HG03039 (cell line): Measurements from ENCODE around the gene SDK2.

ENCODE experiments used
- ATAC-seq: cut with Tn5 transposase; IDR thresholded peaks from one replicate; pipeline ENCODE4 v1.9.1; 2021; ENCODE audit warnings: mild to moderate bottlenecking, moderate library complexity; ENCODE audit not compliant: unreplicated experiment

SDK2 gene

GRCh38 chr17:73588301-73588846 lies 55.9 kb downstream of the SDK2 start:
- no peak for ATAC-seq

DNA sequence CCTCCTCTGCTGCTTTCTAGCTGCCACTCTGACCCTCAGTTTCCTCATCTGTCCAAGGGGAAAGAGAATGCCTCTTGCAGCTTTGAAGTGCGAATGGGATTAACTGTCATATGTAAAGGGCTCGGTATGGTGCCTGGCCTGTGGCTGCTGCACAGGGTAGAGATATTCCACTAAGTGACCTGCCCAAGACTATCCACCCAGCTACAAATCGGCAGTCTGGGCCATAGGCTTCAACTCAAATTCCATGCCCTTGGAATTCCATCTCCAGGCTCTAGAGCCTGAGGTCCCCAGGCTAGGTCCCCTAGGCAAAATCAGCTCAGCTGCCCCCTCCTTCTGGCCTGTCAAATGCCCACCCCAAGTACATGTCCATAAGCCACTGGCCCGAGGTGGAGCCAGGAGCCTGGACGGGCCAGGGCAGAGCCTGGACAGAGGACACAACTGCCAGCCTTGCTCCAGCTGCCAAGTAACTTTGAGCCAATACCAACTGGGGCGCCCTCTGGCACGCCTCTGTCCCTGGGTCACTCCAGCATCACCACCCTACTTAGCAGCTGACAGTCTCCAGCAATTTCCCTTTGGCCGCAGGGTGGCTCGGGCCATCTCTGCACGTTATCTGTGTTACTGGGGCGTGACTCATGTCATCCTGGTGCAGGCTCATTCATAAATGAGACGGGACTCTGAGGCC lies 57.2 kb downstream of the SDK2 start:
- ATAC-seq: no peak

- ATAC-seq: no peak
These were observed 57.9 kb downstream of the SDK2 start for GRCh38 chr17:73586275-73586832.

GRCh38 chr17:73585583-73585982 lies 58.7 kb downstream of the SDK2 start:
- no peak for ATAC-seq

DNA sequence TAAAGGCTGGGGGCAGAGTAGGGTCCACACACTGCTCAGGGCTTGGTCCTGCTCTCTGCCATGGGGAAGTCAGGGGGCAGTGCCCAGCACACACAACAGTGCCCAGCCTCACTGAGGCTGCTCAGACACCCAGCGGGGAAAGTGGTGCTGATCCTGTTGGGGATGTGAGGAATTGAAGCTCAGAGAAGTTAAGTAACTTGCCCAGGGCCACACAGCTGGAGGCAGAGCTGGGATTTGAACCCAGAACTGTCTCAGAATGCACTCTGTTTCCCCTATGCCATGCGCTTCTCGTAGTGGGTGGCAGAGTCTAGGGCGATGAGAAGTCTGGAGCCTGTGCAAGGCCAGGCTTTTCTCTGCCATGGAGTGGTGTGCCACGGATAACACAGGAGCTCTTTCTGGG lies 59.3 kb downstream of the SDK2 start:
- no peak for ATAC-seq

- no peak for ATAC-seq
These were observed 60.2 kb downstream of the SDK2 start for GRCh38 chr17:73584049-73584448.

DNA sequence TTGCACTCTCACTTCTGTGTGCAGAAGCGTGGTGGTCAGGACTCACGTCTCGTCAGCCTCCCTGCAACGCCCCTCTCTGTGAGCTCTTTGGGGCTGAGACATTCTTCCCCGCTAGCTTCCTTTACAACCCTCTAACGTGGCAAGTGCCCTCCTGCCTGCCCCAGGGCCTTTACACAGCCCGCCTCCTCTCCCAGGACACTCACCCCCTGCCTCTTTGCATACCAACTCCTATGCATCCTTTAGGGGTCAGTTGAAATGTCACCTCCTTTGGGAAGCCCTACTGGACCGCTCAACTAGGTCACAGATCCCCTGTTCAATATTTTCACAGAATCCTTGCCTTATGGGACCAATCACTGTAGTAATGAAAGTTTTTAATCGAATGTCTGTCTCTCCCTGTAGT lies 61.4 kb downstream of the SDK2 start:
- ATAC-seq: no peak

GRCh38 chr17:73582359-73582758 lies 61.9 kb downstream of the SDK2 start:
- no peak for ATAC-seq

- no peak for ATAC-seq
These were observed 62.9 kb downstream of the SDK2 start for GRCh38 chr17:73581379-73581778.

DNA sequence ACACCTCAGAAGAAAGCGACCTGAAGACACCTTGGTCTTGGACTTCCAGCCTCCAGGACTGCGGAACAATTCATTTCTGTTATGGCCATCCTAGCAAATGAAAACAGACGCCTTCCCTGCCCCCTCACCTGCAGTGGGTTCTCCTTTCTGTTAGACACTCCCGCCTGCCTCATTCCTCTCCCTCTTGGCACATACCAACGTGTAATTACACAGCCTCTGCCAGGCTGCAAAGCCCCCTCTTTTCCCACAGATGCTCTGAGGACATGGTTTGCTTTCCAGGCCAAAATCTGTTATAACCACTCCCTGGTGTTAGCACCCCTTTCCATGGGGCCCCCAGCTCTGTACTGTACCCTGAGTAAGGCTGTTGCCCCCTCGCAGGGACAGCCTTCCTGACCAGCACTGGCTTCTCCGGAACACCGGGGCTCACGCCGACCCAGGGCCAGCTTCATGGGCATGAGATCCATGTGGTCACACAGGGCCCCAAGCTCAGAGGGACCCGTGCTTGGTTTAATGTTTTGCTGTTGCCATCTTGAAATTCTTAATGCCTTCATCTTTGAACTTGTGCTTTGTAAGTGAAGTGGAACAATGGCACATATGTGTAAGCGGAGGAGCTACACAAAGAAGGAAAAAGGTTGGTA lies 64.1 kb downstream of the SDK2 start:
- ATAC-seq: no peak

- no peak for ATAC-seq
These were observed 67.6 kb downstream of the SDK2 start for GRCh38 chr17:73576556-73577098.

DNA sequence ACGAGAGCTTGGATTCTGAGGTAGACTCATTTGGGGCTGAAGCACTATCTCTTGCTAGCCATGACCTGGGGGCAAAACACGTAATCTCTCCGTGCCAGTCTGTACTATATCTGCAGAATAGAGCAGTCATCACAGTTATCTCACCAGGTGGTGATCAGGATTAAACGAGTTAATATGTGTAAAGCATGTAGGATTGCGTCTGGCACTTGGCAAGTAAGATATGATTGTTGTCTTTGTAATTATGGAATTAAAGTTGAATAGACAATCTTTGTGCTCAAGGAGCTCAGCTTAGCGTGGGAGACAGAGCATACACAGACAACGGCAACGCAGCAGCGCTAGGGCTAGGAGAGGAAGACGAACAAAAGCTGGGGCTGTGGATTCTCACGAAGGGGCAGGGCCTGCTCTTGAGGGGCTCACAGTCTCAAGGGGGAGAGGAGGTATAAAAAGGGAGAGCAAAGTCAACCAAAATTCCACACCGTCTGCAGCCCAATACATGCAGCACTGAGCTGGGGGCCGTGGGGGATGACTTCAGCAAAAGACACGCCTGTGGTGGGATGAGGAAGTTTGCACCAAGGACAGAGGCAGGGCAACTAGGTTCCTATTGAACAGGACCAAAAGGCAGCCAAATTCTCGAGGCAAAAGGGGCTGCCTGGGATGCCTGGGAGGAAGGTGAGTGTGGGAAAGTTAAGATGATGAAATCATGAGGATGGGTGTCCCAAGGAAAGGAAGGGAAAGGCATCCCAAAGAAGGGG lies 68.6 kb downstream of the SDK2 start:
- no peak for ATAC-seq

DNA sequence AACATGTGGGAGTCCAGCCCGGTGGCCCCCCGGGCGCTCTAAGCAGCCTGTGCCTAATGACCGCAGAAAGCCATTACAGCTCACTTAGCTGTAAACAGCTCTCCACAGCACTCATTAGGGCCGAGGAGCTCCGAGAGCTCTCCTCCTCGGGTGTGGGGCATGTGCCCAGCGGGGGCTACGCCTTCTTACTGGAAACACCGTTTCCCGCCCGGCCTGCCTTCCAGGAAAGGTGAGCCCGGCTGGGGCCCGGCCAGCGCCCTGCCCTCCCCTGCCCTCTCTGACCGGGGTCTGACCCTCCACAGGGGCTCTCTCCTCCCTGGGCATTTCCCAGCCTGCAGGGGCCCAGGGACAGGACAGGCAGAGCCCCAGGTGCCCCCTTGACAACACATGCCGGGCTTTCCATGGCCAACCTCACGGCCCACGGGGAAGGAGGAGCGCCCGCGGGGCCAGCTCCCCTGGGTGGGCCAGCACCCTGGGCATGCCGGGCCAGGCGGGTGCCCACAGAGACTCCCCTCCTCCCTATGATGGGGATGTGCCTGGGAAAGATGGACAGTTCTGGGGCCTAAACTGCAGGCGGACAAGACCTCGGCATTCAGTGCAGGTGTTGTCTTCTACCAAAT lies 72.6 kb downstream of the SDK2 start:
- no peak for ATAC-seq

DNA sequence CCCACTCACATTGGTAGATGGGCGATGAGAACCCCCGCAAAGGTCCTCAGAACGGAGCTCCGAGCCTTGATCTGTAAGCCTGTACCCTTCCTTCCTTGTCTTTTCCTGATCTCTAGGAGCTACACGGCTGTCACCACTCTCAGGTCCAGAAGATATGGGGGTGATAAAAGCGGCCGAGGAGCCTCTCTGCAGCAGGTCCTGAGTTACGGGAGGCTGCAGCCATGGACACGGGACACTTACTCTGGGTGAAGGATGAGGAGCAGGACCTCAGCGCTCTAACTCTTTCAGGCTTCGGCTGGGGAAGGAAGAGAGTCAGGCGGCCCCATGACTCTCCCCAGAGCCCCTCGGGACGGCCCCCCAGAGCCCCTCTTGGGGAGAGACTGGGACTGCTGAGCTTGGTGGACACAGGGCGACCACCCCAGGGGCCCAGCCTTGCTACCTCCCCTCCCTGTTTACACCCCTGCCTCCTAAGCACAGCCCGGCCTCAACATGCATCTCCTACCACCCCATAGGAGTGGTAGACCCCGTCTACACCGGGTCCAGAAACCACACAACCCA lies 74.4 kb downstream of the SDK2 start:
- no peak for ATAC-seq

GRCh38 chr17:73568934-73569333 lies 75.3 kb downstream of the SDK2 start:
- ATAC-seq: no peak

DNA sequence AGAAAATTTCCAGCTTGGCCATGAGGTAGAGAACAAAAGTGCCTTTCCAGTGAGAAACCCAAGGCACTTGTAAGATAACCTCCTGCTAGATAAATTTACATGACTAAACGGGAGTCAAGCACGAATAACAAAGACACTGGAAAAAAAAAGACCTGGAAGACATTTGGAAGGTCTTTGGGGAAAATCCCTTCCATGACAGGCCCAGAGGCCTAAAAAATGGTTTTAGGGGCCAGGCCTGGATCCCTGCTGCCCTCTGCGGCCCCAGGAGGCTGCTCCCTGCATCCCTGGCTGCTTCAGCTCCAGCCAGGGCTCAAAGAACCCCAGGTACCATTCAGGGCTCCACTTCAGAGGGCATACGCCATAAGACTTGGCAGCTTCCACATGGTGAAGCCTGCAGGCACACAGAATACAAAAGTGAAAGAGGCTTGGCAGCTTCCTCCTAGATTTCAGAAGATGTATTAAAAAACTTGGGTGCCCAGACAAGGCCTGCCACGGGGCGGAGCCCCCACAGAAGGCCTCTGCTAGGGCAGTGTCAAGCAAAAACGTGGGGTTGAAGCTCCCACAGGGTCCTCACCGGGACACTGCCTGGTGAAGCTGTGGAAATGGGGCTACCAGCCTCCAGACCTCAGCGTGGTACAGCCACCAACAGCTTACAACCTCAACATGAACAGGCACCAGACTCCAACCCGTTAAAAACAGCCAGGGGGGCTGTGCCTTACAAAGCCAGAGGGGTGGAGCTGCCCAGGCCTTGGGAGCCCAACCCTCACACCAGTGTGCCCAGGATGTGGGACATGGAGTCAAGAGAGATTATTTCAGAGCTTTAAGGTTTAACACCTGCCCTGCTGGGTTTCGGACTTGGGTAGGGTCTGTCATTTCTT lies 77.1 kb downstream of the SDK2 start:
- ATAC-seq: no peak

DNA sequence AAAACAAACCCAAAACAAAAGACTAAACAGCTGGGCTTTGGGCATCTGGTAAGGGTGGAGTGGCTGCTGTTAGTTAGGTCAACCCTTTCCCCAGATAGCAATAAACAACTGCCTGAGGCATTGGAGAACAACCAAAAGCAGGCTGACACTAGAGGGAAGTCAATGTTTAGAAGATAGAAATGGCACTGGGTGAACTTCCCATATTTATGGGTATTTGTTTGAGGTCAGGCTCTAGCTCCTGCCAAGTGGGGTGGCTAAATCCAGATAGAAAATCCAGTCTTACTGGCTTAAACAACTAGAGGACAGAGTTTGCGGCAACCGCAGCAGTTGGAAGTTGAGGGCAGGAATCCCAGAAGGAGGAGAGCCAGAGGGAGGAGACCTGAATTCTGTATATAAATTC lies 79.4 kb downstream of the SDK2 start:
- ATAC-seq: no peak

- ATAC-seq: no peak
These were observed 81.3 kb downstream of the SDK2 start for GRCh38 chr17:73562896-73563295.

DNA sequence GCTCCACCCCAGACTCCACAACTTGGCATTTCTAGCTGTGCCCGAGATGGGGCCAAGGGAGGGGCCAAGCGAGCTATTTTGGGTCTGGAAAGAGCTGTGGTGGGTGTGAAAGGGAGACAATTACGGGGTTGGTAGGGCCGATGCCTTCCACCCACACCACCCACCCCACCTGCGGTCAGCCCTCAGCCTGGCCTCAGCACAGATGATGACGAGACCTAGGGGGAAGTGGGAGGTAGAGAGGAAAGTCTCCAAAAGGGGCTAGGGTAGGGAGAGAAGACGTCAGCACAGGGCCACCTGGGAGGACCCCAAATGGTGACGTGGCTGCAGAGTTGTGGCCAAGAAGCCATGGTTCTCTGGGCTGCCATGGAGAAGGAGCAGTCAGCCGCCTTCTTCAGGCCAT lies 83.1 kb downstream of the SDK2 start:
- no peak for ATAC-seq

GRCh38 chr17:73560661-73561060 lies 83.6 kb downstream of the SDK2 start:
- ATAC-seq: no peak
